GM23338 (cell line): ENCODE measurements around the gene RNF141. TPM values are rescaled to one million over a fixed set of nuclear protein-coding genes. Genes with fewer than 3 reads are reported as not detected.

Experiments used
- ATAC-seq: fragments of 200-7000 bp; cut with Tn5 transposase; 3 replicates; pipeline ENCODE4 v1.9.1; 2020
- DNase-seq: peaks from one replicate; pipeline ENCODE4 v3.0.0-alpha.2; 2015; ENCODE audit warnings: low spot score
- H2AFZ ChIP-seq: fragments of 200-600 bp; sonication (generic); 2 replicates; pipeline ENCODE4 v1.8.0; 2016; ENCODE audit warnings: antibody characterized with exemption, mild to moderate bottlenecking, moderate library complexity
- H3F3A ChIP-seq: fragments of 200-600 bp; sonication (generic); replicated peaks from 2 replicates; pipeline ENCODE4 v1.8.0; 2017; ENCODE audit warnings: antibody characterized with exemption, mixed run types, low read depth
- H3K27ac ChIP-seq: fragments of 200-600 bp; sonication (generic); 2 replicates; pipeline ENCODE4 v1.6.1; 2016; ENCODE audit warnings: low read depth
- H3K27me3 ChIP-seq: fragments of 200-600 bp; sonication (generic); 2 replicates; pipeline ENCODE4 v1.8.0; 2016; ENCODE audit warnings: mild to moderate bottlenecking, mixed run types, moderate library complexity; ENCODE audit not compliant: insufficient read depth
- H3K36me3 ChIP-seq: fragments of 200-600 bp; sonication (generic); 2 replicates; pipeline ENCODE4 v1.8.0; 2016; ENCODE audit warnings: mild to moderate bottlenecking; ENCODE audit not compliant: insufficient read depth
- H3K4me1 ChIP-seq: fragments of 200-600 bp; sonication (generic); 2 replicates; pipeline ENCODE4 v1.8.0; 2016; ENCODE audit warnings: mild to moderate bottlenecking, moderate library complexity; ENCODE audit not compliant: insufficient read depth
- H3K4me2 ChIP-seq: fragments of 200-600 bp; sonication (generic); 2 replicates; pipeline ENCODE4 v1.7.1; 2017; ENCODE audit warnings: mixed run types
- H3K4me3 ChIP-seq: fragments of 200-600 bp; sonication (generic); 2 replicates; pipeline ENCODE4 v1.6.1; 2016; ENCODE audit warnings: mixed run types
- H3K79me2 ChIP-seq: fragments of 200-600 bp; sonication (generic); replicated peaks from 2 replicates; pipeline ENCODE4 v1.8.0; 2017; ENCODE audit warnings: mild to moderate bottlenecking; ENCODE audit not compliant: insufficient read depth
- H3K9me2 ChIP-seq: fragments of 200-600 bp; sonication (generic); 2 replicates; pipeline ENCODE4 v1.8.0; 2017; ENCODE audit not compliant: insufficient read depth
- H4K20me1 ChIP-seq: fragments of 200-600 bp; sonication (generic); replicated peaks from 2 replicates; pipeline ENCODE4 v1.8.0; 2017; ENCODE audit warnings: mild to moderate bottlenecking; ENCODE audit not compliant: insufficient read depth
- H3K27ac Mint-ChIP-seq: 2 replicates; pipeline ENCODE4 v1.8.0; 2020; ENCODE audit warnings: inconsistent platforms, mild to moderate bottlenecking, moderate library complexity, mixed read lengths
- H3K27me3 Mint-ChIP-seq: 3 replicates; pipeline ENCODE4 v1.8.0; 2022; ENCODE audit warnings: low read depth, mild to moderate bottlenecking, moderate library complexity, mixed read lengths, inconsistent platforms; ENCODE audit not compliant: insufficient read depth, poor library complexity
- H3K36me3 Mint-ChIP-seq: 3 replicates; pipeline ENCODE4 v1.8.0; 2021; ENCODE audit warnings: low read depth, mild to moderate bottlenecking, inconsistent platforms, moderate library complexity, mixed read lengths
- H3K4me1 Mint-ChIP-seq: 3 replicates; pipeline ENCODE4 v1.8.0; 2020; ENCODE audit warnings: mild to moderate bottlenecking, inconsistent platforms, mixed read lengths
- H3K4me3 Mint-ChIP-seq: 3 replicates; pipeline ENCODE4 v1.8.0; 2021; ENCODE audit warnings: moderate library complexity, mild to moderate bottlenecking, inconsistent platforms, mixed read lengths
- H3K9me3 Mint-ChIP-seq: 3 replicates; pipeline ENCODE4 v1.8.0; 2020; ENCODE audit warnings: moderate library complexity, mild to moderate bottlenecking, inconsistent platforms, mixed read lengths
- CREB1 ChIP-seq: fragments of 250-450 bp; sonication (Bioruptor Pico); IDR thresholded peaks from 2 replicates; pipeline ENCODE4 v1.5.0; 2020; ENCODE audit warnings: low read depth, mild to moderate bottlenecking, moderate library complexity
- CTCF ChIP-seq, 2 experiments: fragments of 200-600 bp in 1 of 2; sonication (generic) in 1 of 2; conservative IDR thresholded peaks; 2 replicates each; pipeline versions ENCODE4 v1.5.1 to v1.6.1; 2016 to 2017; ENCODE audit warnings: antibody characterized with exemption in 2 of 2, low read depth in 2 of 2, mild to moderate bottlenecking in 2 of 2, moderate library complexity in 1 of 2
- ETS1 ChIP-seq: IDR thresholded peaks from 2 replicates; pipeline ENCODE4 v1.6.1; 2016; ENCODE audit warnings: antibody characterized with exemption
- JUNB ChIP-seq: IDR thresholded peaks from one replicate; pipeline ENCODE4 v1.6.1; 2016; ENCODE audit warnings: antibody characterized with exemption; ENCODE audit not compliant: unreplicated experiment
- POLR2AphosphoS5 ChIP-seq: IDR thresholded peaks from 2 replicates; pipeline ENCODE4 v1.6.1; 2016; ENCODE audit warnings: antibody characterized with exemption, low read depth
- REST ChIP-seq: IDR thresholded peaks from one replicate; pipeline ENCODE4 v1.6.1; 2018; ENCODE audit warnings: antibody characterized with exemption; ENCODE audit not compliant: unreplicated experiment
- STAT1 ChIP-seq: IDR thresholded peaks from one replicate; pipeline ENCODE4 v1.6.1; 2016; ENCODE audit warnings: antibody characterized with exemption; ENCODE audit not compliant: unreplicated experiment
- ZNF114 ChIP-seq: fragments of 250-450 bp; sonication (Bioruptor Pico); IDR thresholded peaks from 2 replicates; pipeline ENCODE4 v1.5.0; 2020; ENCODE audit warnings: mild to moderate bottlenecking, moderate library complexity
- ZNF331 ChIP-seq: fragments of 250-450 bp; sonication (Bioruptor Pico); IDR thresholded peaks from 2 replicates; pipeline ENCODE4 v1.5.0; 2020; ENCODE audit warnings: low read depth, mild to moderate bottlenecking, moderate library complexity
- ZNF462 ChIP-seq: fragments of 250-450 bp; sonication (Bioruptor Pico); IDR thresholded peaks from 2 replicates; pipeline ENCODE4 v1.5.0; 2020; ENCODE audit warnings: mild to moderate bottlenecking, moderate library complexity
- polyA plus RNA-seq: library from polyadenylated mRNA; unstranded; fragments of >200 nt; fragmentation: Nextera tagmentation; extraction: Ambion mirVana; gene quantifications from 2 replicates; pipeline ENCODE4 v1.2.1, GENCODE V29; 2016
- total RNA-seq: library from RNA; depleted of rRNA; stranded (reverse); fragments of >200 nt; shearing (Covaris generic); gene quantifications from 2 replicates; pipeline ENCODE4 v1.2.3, GENCODE V29; 2014

Gene RNF141
- total and polyA plus RNA-seq, 2 experiments from 2014 or later = 11.4 to 26.9 TPM

- no peak for TF ChIP-seq ZNF114 (CRISPR knock-in tag)
- no peak for TF ChIP-seq ZNF462 (CRISPR knock-in tag)
These were observed 25.4 kb upstream of the RNF141 start (continued) for GRCh38 chr11:10566257-10566957.

- Histone ChIP-seq H2AFZ (no peak overlapping the region), H3K4me3 (no peak overlapping the region), H3K4me1 (peaks cover 19% of the 10 kb centered on the region), H4K20me1 (no peaks in the 10 kb centered on the region), H3K79me2 (no peaks in the 10 kb centered on the region), H3K9me2 (peaks cover 8% of the 10 kb centered on the region), H3K4me2 (no peak overlapping the region), H3K27ac (no peak overlapping the region), H3K36me3 (no peaks in the 10 kb centered on the region), H3F3A (no peaks in the 10 kb centered on the region), H3K27me3 (no peaks in the 10 kb centered on the region)
- Mint-ChIP-seq H3K4me1 (peaks cover 12% of the 10 kb centered on the region), H3K27me3 (no peaks in the 10 kb centered on the region), H3K9me3 (no peaks in the 10 kb centered on the region), H3K36me3 (no peaks in the 10 kb centered on the region), H3K27ac (no peak overlapping the region), H3K4me3 (no peak overlapping the region)
- ATAC-seq = no peak
- no peak for DNase-seq
- TF ChIP-seq ZNF114 (CRISPR knock-in tag) (no peak), JUNB (no peak), CREB1 (no peak), POLR2AphosphoS5 (no peak), STAT1 (no peak), CTCF (conservative IDR thresholded peaks at IDR 0.05; ENCODE audit: low read depth in 2 of 2) (no peak), REST (no peak), ZNF331 (CRISPR knock-in tag) (no peak), ETS1 (no peak)
These were observed 24.5 kb upstream of the RNF141 start for GRCh38 chr11:10565493-10565892.
